Right lung (tissue), 5 donors: ENCODE data around the gene BBS1. TPM values are rescaled to one million over a fixed set of nuclear protein-coding genes. Genes with fewer than 3 reads are reported as not detected.

Source experiments
- DNase-seq, 2 donors: peaks; one replicate each; pipeline ENCODE4 v3.0.0-alpha.2; 2013
- polyA plus RNA-seq, 5 donors: library from polyadenylated mRNA; unstranded; fragments of 120-200 nt; gene quantifications; one replicate each; pipeline versions ENCODE4 v1.2.1 to v1.2.3, GENCODE V29; 2013; ENCODE audit warnings: inconsistent platforms in 1 of 5, low replicate concordance in 1 of 5; ENCODE audit not compliant: insufficient read length in 5 of 5, insufficient read depth in 1 of 5

Gene BBS1
- polyA plus RNA-seq, 5 donors = 54.5 to 80.1 (median 58.5) TPM

GRCh38 chr11:66548774-66549630, 38.6 kb downstream of the BBS1 start:
- no peak for DNase-seq

GRCh38 chr11:66549696-66550095, 39.3 kb downstream of the BBS1 start:
- DNase-seq = no peak

DNA sequence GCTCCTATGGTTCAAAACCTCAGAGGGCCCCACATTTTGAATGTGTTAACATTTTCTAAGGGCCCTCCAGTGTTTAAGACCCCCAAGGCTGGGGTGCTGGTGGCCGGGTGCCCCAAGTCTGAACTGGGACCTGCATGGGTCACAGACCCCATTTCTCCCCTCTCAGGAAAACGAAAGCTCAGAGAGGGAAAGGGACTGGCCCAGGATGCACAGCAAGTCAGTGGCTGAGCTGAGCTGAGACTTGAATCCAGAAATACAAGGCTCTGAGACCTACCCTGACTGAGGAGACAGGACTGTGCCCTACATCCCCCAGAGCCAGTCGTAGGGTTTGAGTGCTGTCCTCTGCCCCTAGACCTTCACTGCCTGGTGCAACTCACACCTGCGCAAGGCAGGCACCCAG, 40.5 kb downstream of the BBS1 start:
- DNase-seq = no peak

DNA sequence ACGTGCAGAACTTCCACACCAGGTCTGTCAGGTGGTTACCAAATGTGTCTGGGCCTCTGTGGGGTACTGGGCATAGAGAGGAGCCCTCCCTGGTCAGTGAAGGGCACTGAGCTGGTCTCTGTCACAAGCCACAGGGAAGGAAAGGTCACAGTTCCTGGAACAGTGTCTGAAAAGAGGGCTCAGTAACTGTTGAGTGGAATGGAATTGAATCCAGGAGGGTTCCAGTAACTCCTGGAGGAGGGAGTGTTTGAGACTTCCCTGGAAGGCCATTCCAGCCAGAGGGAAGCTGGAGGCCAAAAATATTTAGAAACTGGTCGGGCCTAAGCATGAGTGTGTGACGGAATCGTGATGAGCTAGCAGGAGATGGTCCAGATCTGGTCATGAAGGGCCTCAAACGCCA, 44.2 kb downstream of the BBS1 start:
- no peak for DNase-seq

- DNase-seq = no peak
Observed at GRCh38 chr11:66555416-66555815, 45.0 kb downstream of the BBS1 start.

GRCh38 chr11:66556086-66556485, 45.7 kb downstream of the BBS1 start:
- no peak for DNase-seq

- DNase-seq = no peak
Observed at GRCh38 chr11:66557733-66558326, 47.4 kb downstream of the BBS1 start.

DNA sequence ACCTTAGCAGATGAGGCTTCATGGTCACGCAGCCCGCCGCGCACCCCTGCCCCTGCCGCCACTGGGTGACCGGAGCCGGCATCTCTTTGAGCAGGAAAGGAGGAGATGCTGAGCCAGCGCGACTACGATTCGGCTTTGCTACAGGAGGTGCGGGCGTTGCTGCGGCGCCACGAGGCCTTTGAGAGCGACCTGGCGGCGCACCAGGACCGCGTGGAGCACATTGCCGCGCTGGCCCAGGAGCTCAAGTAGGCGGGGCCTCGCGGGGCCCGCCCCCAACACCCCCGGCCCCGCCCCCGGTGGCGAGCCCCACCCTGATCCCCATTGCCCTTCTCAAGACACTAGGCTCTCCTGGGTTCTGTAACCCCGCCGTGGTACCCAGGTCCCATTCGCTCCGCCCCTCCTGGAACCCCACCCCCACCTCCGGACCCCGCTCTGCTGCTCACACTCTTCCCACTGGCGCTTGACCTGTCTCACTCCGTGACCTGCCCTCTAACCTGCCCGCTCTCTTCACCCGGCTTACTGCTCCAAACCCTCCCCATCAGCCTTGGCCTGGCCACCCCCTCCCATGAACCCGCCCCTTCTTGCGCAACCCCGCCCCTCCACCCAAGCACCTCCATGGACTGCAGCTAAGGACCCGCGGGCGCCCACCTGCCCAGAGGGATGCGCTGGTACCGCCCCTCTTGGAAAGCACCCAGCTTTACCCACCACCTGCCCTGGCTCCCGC, 48.9 kb downstream of the BBS1 start:
- no peak for DNase-seq

DNA sequence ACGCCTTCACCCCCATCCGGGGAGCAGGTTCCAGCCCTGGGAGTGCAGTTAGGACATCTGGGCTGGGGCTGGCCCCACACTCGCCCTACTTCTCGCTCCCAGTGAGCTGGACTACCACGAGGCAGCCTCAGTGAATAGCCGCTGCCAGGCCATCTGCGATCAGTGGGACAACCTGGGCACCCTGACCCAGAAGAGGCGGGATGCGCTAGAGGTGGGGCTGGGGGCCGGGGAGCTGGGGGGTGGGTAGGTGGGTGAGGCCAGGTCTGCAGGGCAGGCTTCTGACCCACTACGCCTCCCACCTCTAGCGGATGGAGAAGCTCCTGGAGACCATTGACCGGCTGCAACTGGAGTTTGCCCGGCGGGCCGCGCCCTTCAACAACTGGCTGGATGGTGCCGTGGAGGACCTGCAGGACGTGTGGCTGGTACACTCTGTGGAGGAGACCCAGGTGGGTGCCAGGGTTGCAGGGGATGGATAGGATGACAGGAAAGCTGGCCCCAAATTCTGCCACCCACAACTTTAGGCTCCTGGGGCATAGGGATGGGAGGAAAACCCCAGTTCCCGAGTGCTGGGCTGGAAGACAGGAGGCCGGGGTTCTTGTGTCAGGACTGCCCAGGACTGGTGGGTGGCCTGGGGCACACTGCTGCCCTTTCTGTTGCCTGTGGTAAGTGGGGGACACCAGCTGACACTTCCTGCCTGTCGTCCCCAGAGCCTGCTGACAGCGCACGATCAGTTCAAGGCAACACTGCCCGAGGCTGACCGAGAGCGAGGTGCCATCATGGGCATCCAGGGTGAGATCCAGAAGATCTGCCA, 49.6 kb downstream of the BBS1 start:
- no peak for DNase-seq

DNA sequence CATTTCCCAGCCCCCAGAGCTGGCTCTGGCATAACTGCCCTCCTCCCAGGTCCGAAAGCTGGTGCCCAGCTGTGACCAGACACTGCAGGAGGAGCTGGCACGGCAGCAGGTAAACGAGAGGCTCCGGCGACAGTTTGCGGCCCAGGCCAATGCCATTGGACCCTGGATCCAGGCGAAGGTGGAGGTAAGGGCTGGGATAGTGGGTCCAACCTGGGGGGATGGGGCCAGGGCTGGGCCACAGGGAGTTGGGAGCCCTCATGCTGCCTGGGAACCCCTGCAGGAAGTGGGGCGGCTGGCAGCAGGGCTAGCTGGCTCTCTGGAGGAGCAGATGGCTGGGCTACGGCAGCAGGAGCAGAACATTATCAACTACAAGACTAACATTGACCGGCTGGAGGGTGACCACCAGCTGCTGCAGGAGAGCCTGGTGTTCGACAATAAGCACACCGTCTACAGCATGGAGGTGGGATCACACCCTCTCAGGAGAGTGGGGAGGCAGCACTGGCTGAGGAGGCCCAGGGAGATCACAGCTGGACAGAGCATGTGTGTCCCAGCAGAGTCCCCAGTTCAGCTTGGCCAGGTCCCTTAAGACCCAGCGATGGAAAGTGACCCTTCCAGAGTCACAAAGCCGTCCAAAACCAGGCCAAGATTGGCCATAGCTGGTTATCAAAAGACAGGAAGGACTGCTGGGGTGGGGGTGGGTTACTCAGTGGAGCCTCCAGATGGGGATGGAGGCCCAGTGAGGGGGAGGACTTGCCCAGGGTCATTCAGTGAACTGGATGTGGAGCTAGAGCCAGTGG, 50.9 kb downstream of the BBS1 start:
- no peak for DNase-seq

- DNase-seq = no peak
Observed at GRCh38 chr11:66561975-66562248, 51.5 kb downstream of the BBS1 start.

DNA sequence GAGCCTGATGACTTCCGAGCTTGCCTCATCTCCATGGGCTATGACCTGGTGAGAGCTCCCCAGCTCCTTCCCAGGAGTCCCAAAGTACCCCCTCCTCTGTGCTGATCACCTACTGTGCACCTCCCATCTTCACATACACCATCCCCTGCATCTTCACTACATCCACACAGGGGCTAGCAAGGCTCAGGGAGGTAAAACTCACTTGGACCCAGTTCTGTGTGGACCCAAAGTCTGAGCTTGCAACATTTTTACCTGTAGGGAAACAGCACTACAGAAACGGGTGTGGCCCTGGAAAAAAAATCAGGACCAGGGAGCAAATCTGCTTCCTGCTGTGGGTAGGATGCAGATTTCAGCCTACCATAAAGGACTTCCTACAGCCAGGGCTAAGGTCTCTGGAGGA, 51.8 kb downstream of the BBS1 start:
- DNase-seq = no peak

DNA sequence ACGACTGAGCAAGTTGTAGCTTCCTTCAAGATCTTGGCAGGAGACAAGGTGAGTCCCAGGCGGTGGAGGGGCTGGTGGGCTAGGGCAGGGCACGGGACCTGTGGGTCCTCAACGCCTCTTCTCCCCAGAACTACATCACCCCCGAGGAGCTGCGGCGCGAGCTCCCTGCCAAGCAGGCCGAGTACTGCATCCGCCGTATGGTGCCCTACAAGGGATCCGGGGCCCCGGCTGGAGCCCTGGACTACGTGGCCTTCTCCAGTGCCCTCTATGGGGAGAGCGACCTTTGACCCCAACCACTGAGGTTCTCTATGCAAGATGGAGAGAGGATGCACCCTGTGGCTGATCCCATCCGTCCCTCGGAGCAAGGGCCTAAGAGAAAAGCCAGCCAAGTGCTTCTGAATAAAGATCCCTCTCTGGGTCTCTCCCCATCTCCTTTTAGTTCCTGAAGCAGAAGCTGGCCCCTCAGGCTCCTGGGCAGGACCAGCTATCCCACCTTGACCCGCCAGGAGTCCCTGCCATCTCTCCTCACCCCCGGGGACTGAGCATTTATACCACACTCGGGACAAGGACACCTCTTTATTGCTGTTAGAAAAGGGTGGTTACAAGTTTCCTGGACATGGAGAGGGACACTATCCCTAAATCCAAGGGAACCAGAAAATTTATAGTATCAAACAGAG, 52.6 kb downstream of the BBS1 start:
- DNase-seq = no peak

- DNase-seq = no peak
Observed at GRCh38 chr11:66563832-66564231, 53.4 kb downstream of the BBS1 start.

DNA sequence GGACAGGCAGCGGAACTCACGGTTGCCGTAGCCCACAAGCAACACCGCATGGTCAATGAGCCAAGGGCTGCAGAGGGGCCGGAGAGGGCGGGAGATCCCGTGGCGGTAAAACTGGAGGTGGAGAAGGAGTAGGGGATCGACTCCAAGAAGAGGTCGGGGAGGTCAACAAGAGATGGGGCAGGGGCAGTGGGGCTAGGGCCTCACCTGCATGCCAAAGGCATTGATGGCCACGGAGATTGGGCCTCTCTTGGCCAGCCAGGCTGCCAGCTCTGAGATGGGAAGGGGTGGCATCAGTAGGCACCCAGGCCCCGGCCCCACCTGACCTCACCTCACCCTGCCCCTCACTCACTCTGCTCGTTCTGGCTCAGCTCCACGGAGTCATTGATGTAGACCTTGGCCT, 54.1 kb downstream of the BBS1 start:
- DNase-seq = no peak

DNA sequence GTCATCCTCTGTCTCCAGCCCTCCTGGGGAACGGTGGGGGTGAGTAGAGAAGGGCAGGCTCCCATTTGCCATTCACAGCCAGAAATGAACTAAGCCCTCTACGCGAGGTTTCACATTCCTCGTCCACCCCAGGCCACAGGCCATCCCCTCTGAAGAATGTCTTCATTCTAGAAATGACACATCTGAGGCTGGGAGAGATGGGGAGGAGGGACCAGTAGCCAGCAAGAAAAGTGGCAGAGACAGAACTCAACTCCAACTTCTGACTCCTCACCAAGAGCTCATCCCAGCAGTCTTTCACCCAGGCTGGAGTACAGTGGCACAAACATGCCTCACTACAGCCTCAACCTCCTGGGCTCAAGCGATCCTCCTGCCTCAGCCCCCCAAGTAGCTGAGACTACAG, 54.5 kb downstream of the BBS1 start:
- no peak for DNase-seq

GRCh38 chr11:66566221-66566620, 55.8 kb downstream of the BBS1 start:
- no peak for DNase-seq

GRCh38 chr11:66567787-66568123, 57.3 kb downstream of the BBS1 start:
- DNase-seq = no peak

DNA sequence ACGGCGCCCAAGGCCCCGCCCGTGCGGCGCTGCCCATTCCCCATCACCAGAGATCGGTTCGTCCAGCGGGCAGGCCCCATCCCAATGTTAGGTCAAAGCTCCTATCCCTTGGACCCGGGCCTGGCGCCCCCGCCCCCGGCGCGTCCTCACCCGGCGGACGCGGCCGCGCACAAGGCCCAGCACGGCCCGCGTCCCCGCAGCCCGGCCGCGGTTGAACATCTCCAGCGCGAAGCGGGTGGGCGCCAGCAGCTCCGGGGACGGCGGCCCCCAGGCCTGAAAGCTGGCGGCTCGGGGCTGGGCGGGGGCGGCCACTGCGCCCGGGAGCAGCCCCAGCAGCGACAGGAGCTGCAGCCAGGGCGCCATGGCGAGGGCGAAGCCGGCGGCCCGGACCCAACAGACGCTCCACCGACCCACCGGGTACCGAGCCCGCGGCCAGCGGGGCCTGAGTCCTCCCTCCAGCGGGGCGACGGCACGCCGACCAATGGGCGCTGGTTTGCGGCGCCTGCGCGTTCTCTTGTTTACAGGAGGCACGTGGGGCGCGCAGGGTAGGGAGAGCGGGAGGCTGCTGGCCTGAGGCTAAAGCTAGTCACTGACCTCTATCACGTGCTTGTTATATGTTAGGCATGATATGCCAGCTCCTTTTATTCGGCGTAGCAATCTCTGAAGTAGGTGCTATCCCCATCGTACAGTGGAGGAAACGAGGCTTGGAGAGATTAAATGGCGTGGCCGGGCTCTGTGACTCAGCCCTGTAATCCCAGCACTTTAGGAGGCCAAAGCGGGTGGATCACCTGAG, 57.9 kb downstream of the BBS1 start, which contains the start of gene CTSF:
TSS of gene CTSF (minus strand) at position 483 of the 793 bp plus-strand sequence. CDS start at position 363, 120 bp downstream.
- DNase-seq = peak; percentile 54 to 63

GRCh38 chr11:66569076-66569475, 58.6 kb downstream of the BBS1 start:
- DNase-seq = no peak
